Measurements from ENCODE around the gene AVPR1A.
"Not testable (repeated sequence)": the region's sequence is repeated elsewhere in the genome, so short reads cannot be mapped to it uniquely, and the experiment has no call there.

The AVPR1A gene

GRCh38 chr12:63150713-63151622, at the start of gene AVPR1A:
AVPR1A (minus strand) TSS chr12:63151201; CDS start chr12:63150836, 365 bp downstream.
- DNase-seq (ENCODE audit: low spot score), result peak; percentile 60

GRCh38 chr12:63196168-63196567, 45.2 kb upstream of the AVPR1A start:
- DNase-seq (ENCODE audit: low spot score), result no peak

- DNase-seq (ENCODE audit: low spot score), result no peak
Measured at GRCh38 chr12:63179224-63179623, 28.2 kb upstream of the AVPR1A start.

GRCh38 chr12:63170321-63170720, 19.3 kb upstream of the AVPR1A start:
- DNase-seq (ENCODE audit: low spot score), result no peak

GRCh38 chr12:63167741-63168140, 16.7 kb upstream of the AVPR1A start:
- DNase-seq (ENCODE audit: low spot score), result not testable (repeated sequence)

- no peak for DNase-seq (ENCODE audit: low spot score)
Measured at GRCh38 chr12:63164911-63165310, 13.9 kb upstream of the AVPR1A start.

- DNase-seq (ENCODE audit: low spot score), result no peak
Measured at GRCh38 chr12:63163541-63163940, 12.5 kb upstream of the AVPR1A start.

- no peak for DNase-seq (ENCODE audit: low spot score)
Measured at GRCh38 chr12:63155375-63155774, 4.4 kb upstream of the AVPR1A start.

- no peak for DNase-seq (ENCODE audit: low spot score)
Measured at GRCh38 chr12:63154560-63154959, 3.6 kb upstream of the AVPR1A start.

- no peak for DNase-seq (ENCODE audit: low spot score)
Measured at GRCh38 chr12:63152321-63152700, 1.3 kb upstream of the AVPR1A start.

GRCh38 chr12:63151623-63152320, 771 bp upstream of the AVPR1A start:
- DNase-seq (ENCODE audit: low spot score), result peak; percentile 84

- peak; percentile 83 for DNase-seq (ENCODE audit: low spot score)
Measured at GRCh38 chr12:63149909-63150712, 890 bp downstream of the AVPR1A start.

- DNase-seq (ENCODE audit: low spot score), result no peak
Measured at GRCh38 chr12:63144556-63144955, 6.4 kb downstream of the AVPR1A start.

GRCh38 chr12:63138488-63138887, 12.5 kb downstream of the AVPR1A start:
- no peak for DNase-seq (ENCODE audit: low spot score)

GRCh38 chr12:63133981-63134380, 17.0 kb downstream of the AVPR1A start:
- DNase-seq (ENCODE audit: low spot score), result no peak

- DNase-seq (ENCODE audit: low spot score), result no peak
Measured at GRCh38 chr12:63132201-63132600, 18.8 kb downstream of the AVPR1A start.

GRCh38 chr12:63129927-63130326, 21.1 kb downstream of the AVPR1A start:
- no peak for DNase-seq (ENCODE audit: low spot score)

GRCh38 chr12:63124778-63125177, 26.2 kb downstream of the AVPR1A start:
- no peak for DNase-seq (ENCODE audit: low spot score)

- DNase-seq (ENCODE audit: low spot score), result no peak
Measured at GRCh38 chr12:63103494-63104131, 47.4 kb downstream of the AVPR1A start.

- DNase-seq (ENCODE audit: low spot score), result no peak
Measured at GRCh38 chr12:63101920-63102319, 49.1 kb downstream of the AVPR1A start.

- no peak for DNase-seq (ENCODE audit: low spot score)
Measured at GRCh38 chr12:63098851-63099250, 52.1 kb downstream of the AVPR1A start.
